HepG2 (cell line): ENCODE data around the gene UGT1A4. TPM values are rescaled to one million over a fixed set of nuclear protein-coding genes. Genes with fewer than 3 reads are reported as not detected.

ENCODE experiments used
- ARID3A ChIP-seq: IDR thresholded peaks from 2 replicates; pipeline ENCODE4 v1.6.1; 2012; ENCODE audit warnings: low read depth, low read length, improper control_type of control experiment
- ATF5 ChIP-seq: sonication (generic); formaldehyde crosslinking; IDR thresholded peaks from 2 replicates; pipeline ENCODE4 v1.4.0; 2020; ENCODE audit warnings: mild to moderate bottlenecking, low read depth, missing genetic modification reagents
- CENPT ChIP-seq: sonication (generic); formaldehyde crosslinking; IDR thresholded peaks from 2 replicates; pipeline ENCODE4 v1.8.0; 2022; ENCODE audit warnings: low read depth, mild to moderate bottlenecking, moderate library complexity, missing genetic modification reagents
- FOXK1 ChIP-seq: sonication (generic); formaldehyde crosslinking; IDR thresholded peaks from 2 replicates; pipeline ENCODE4 v1.4.0; 2020; ENCODE audit warnings: low read depth, missing genetic modification reagents, borderline replicate concordance
- GFI1 ChIP-seq: sonication (generic); formaldehyde crosslinking; IDR thresholded peaks from 2 replicates; pipeline ENCODE4 v1.5.0; 2020; ENCODE audit warnings: missing genetic modification reagents, mild to moderate bottlenecking, borderline replicate concordance
- GRHL1 ChIP-seq: sonication (generic); formaldehyde crosslinking; conservative IDR thresholded peaks from 2 replicates; pipeline ENCODE4 v1.8.0; 2022; ENCODE audit warnings: missing genetic modification reagents
- LRRFIP1 ChIP-seq: sonication (generic); formaldehyde crosslinking; conservative IDR thresholded peaks from 2 replicates; pipeline ENCODE4 v1.4.0; 2020; ENCODE audit warnings: missing genetic modification reagents
- REST ChIP-seq, 2 experiments: IDR thresholded peaks; 2 replicates each; pipeline ENCODE4 v1.6.1; 2011 to 2012; ENCODE audit warnings: low read length in 2 of 2, borderline replicate concordance in 1 of 2, low read depth in 1 of 2, mild to moderate bottlenecking in 1 of 2, moderate library complexity in 1 of 2
- SAP130 ChIP-seq: IDR thresholded peaks from 2 replicates; pipeline ENCODE4 v1.6.1; 2016; ENCODE audit warnings: low read depth
- SP2 ChIP-seq: sonication (generic); formaldehyde crosslinking; IDR thresholded peaks from 2 replicates; pipeline ENCODE4 v1.5.1; 2020; ENCODE audit warnings: mild to moderate bottlenecking, missing genetic modification reagents
- SRF ChIP-seq: IDR thresholded peaks from 2 replicates; pipeline ENCODE4 v1.6.1; 2011; ENCODE audit warnings: mild to moderate bottlenecking, low read depth, low read length, moderate library complexity
- THAP7 ChIP-seq: sonication (generic); formaldehyde crosslinking; IDR thresholded peaks from 2 replicates; pipeline ENCODE4 v1.8.1; 2023; ENCODE audit warnings: mild to moderate bottlenecking, missing genetic modification reagents
- ZNF451 ChIP-seq: sonication (generic); formaldehyde crosslinking; IDR thresholded peaks from 2 replicates; pipeline ENCODE4 v1.5.0; 2020; ENCODE audit warnings: mild to moderate bottlenecking, missing genetic modification reagents
- ZNF577 ChIP-seq: sonication (generic); formaldehyde crosslinking; IDR thresholded peaks from 2 replicates; pipeline ENCODE4 v1.4.0; 2020; ENCODE audit warnings: mild to moderate bottlenecking, low read depth, missing genetic modification reagents, borderline replicate concordance
- ZNF644 ChIP-seq: IDR thresholded peaks from 2 replicates; pipeline ENCODE4 v1.6.1; 2016; ENCODE audit warnings: low read depth
- ZNF816 ChIP-seq: sonication (generic); formaldehyde crosslinking; IDR thresholded peaks from 2 replicates; pipeline ENCODE4 v1.8.0; 2022; ENCODE audit warnings: missing genetic modification reagents, mild to moderate bottlenecking, borderline replicate concordance
- polyA plus RNA-seq, 8 experiments: library from polyadenylated mRNA; depleted of rRNA in 3 of 8; stranded (reverse) in 7 of 8; unstranded in 1 of 8; fragments of >200 nt; fragmentation: Illumina TruSeq in 4 of 8; extraction: Trizol in 4 of 8; gene quantifications; 2 replicates each; pipeline versions ENCODE4 v1.2.1 to v1.2.3, GENCODE V29; 2011 to 2016; ENCODE audit warnings: low read depth in 4 of 8, missing spikeins in 1 of 8, mixed read lengths in 1 of 8; ENCODE audit not compliant: insufficient read depth in 1 of 8
- total RNA-seq, 5 experiments: library from RNA; depleted of rRNA; stranded (reverse); fragments of >200 nt; fragmentation: Illumina TruSeq; extraction: Trizol; gene quantifications; 2 replicates each; pipeline ENCODE4 v1.2.3, GENCODE V29; 2016; ENCODE audit warnings: low read depth in 1 of 5

UGT1A4 gene
- total and polyA plus RNA-seq, 2 of the 13 experiments (the other 11 are each of a cell fraction or from before 2014, with no cell fraction given): not detected

GRCh38 chr2:233745073-233745755 is 26.7 kb downstream of the UGT1A4 start (continued):
- no peak for TF ChIP-seq THAP7
- no peak for TF ChIP-seq ATF5
- no peak for TF ChIP-seq ZNF577 (CRISPR knock-in tag)
- TF ChIP-seq GFI1 (CRISPR knock-in tag): peak; percentile 95
- TF ChIP-seq FOXK1 (CRISPR knock-in tag): peak; percentile 98
- peak in 1 of 2 experiments; percentile 87; a peak in 2 of 4 replicates for TF ChIP-seq REST (IDR thresholded peaks at IDR 0.05; ENCODE audit: borderline replicate concordance in 1 of 2, low read depth in 1 of 2, low read length in 2 of 2)
- TF ChIP-seq SAP130 (CRISPR knock-in tag): peak; percentile 87
- TF ChIP-seq CENPT (CRISPR knock-in tag): no peak
- TF ChIP-seq ARID3A: peak; percentile 95
- no peak for TF ChIP-seq ZNF451 (CRISPR knock-in tag)
- TF ChIP-seq GRHL1: no peak
- TF ChIP-seq SRF: no peak
- TF ChIP-seq ZNF644 (CRISPR knock-in tag): peak; percentile 65
- no peak for TF ChIP-seq SP2
- no peak for TF ChIP-seq LRRFIP1 (CRISPR knock-in tag)
- peak; percentile 88; the same call in 1 of the 2 replicates for TF ChIP-seq ZNF816
